H1 (cell line): ENCODE results near the gene KIF5C.

Experiments used
- CBX5 ChIP-seq: fragments of 300-800, 300-1000 bp; sonication (generic); IDR thresholded peaks from 2 replicates; pipeline ENCODE4 v1.7.1; 2016; ENCODE audit warnings: antibody characterized with exemption, low read length, low read depth
- CBX8 ChIP-seq: fragments of 300-800, 300-1000 bp; sonication (generic); IDR thresholded peaks from 2 replicates; pipeline ENCODE4 v1.7.1; 2016; ENCODE audit warnings: low read depth, low read length, borderline replicate concordance
- CEBPB ChIP-seq: IDR thresholded peaks from 2 replicates; pipeline ENCODE4 v1.6.1; 2012; ENCODE audit warnings: low read depth, low read length
- CHD1 ChIP-seq: IDR thresholded peaks from 2 replicates; pipeline ENCODE4 v1.6.1; 2012; ENCODE audit warnings: low read depth, low read length, improper control_type of control experiment
- CTCF ChIP-seq, 3 experiments: IDR thresholded peaks; 1 replicate in 2 of 3; 2 replicates in 1 of 3; pipeline versions ENCODE4 v1.5.1 to v1.6.1; 2011; ENCODE audit warnings: low read length in 3 of 3, mild to moderate bottlenecking in 3 of 3, inconsistent platforms in 2 of 3, low read depth in 1 of 3, moderate library complexity in 1 of 3; ENCODE audit not compliant: insufficient read depth in 1 of 3; ENCODE audit errors: control extremely low read depth in 1 of 3
- HDAC2 ChIP-seq, 2 experiments: fragments of 300-600 bp in 1 of 2; sonication (generic) in 1 of 2; IDR thresholded peaks; 2 replicates each; pipeline ENCODE4 v1.6.1; 2011 to 2012; ENCODE audit warnings: low read depth in 2 of 2, low read length in 2 of 2, mild to moderate bottlenecking in 2 of 2, moderate library complexity in 2 of 2, borderline replicate concordance in 1 of 2, inconsistent platforms in 1 of 2
- JUND ChIP-seq: IDR thresholded peaks from 2 replicates; pipeline ENCODE4 v1.6.1; 2011; ENCODE audit warnings: mild to moderate bottlenecking, improper control_type of control experiment, low read length
- POU5F1 ChIP-seq: IDR thresholded peaks from 2 replicates; pipeline ENCODE4 v1.6.1; 2011; ENCODE audit warnings: low read depth, mild to moderate bottlenecking, low read length, moderate library complexity
- RFX5 ChIP-seq: IDR thresholded peaks from 2 replicates; pipeline ENCODE4 v1.6.1; 2011; ENCODE audit warnings: low read depth, low read length, improper control_type of control experiment, borderline replicate concordance
- SIX5 ChIP-seq: IDR thresholded peaks from 2 replicates; pipeline ENCODE4 v1.6.1; 2011; ENCODE audit warnings: mild to moderate bottlenecking, low read depth, low read length
- TAF1 ChIP-seq: IDR thresholded peaks from 2 replicates; pipeline ENCODE4 v1.6.1; 2011; ENCODE audit warnings: mild to moderate bottlenecking, low read depth, low read length
- TEAD4 ChIP-seq: IDR thresholded peaks from 2 replicates; pipeline ENCODE4 v1.6.1; 2012; ENCODE audit warnings: low read depth, low read length, inconsistent platforms, mixed read lengths

GRCh38 chr2:148888986-148889385 lies 14.0 kb downstream of the KIF5C start:
- TF ChIP-seq RFX5 = no peak
- no peak for TF ChIP-seq HDAC2 (IDR thresholded peaks at IDR 0.05; ENCODE audit: borderline replicate concordance in 1 of 2, low read depth in 2 of 2, low read length in 2 of 2)
- no peak for TF ChIP-seq CTCF (IDR thresholded peaks at IDR 0.05; ENCODE audit: control extremely low read depth in 1 of 3, insufficient read depth in 1 of 3, low read depth in 1 of 3, low read length in 3 of 3)
- no peak for TF ChIP-seq JUND
- TF ChIP-seq TEAD4 = no peak
- no peak for TF ChIP-seq CBX5
- TF ChIP-seq TAF1 = no peak
- TF ChIP-seq CHD1 = no peak
- no peak for TF ChIP-seq SIX5
- no peak for TF ChIP-seq CEBPB
- no peak for TF ChIP-seq POU5F1
- no peak for TF ChIP-seq CBX8
